GM19468 (cell line): Measurements from ENCODE around the gene KIAA1755.
"Not testable (repeated sequence)": the region's sequence is repeated elsewhere in the genome, so short reads cannot be mapped to it uniquely, and the experiment has no call there.

ENCODE experiments used
- ATAC-seq: cut with Tn5 transposase; IDR thresholded peaks from one replicate; pipeline ENCODE4 v1.9.1; 2021; ENCODE audit warnings: mild to moderate bottlenecking, moderate library complexity, moderate number of reproducible peaks; ENCODE audit not compliant: unreplicated experiment; ENCODE audit errors: extremely low read depth

Gene KIAA1755

GRCh38 chr20:38267901-38268514, 7.5 kb upstream of the KIAA1755 start:
- no peak for ATAC-seq

GRCh38 chr20:38267296-38267695, 6.8 kb upstream of the KIAA1755 start:
- no peak for ATAC-seq

- ATAC-seq = no peak
Observed at GRCh38 chr20:38266426-38266825, 5.9 kb upstream of the KIAA1755 start.

- no peak for ATAC-seq
Observed at GRCh38 chr20:38262931-38263330, 2.4 kb upstream of the KIAA1755 start.

- ATAC-seq = no peak
Observed at GRCh38 chr20:38261054-38261390, 487 bp upstream of the KIAA1755 start.

GRCh38 chr20:38260025-38260377, 534 bp downstream of the KIAA1755 start:
- ATAC-seq = no peak

- ATAC-seq = no peak
Observed at GRCh38 chr20:38258545-38259215, 1.9 kb downstream of the KIAA1755 start.

- no peak for ATAC-seq
Observed at GRCh38 chr20:38256966-38257365, 3.6 kb downstream of the KIAA1755 start.

GRCh38 chr20:38256021-38256420, 4.5 kb downstream of the KIAA1755 start:
- ATAC-seq = no peak

GRCh38 chr20:38255393-38255792, 5.1 kb downstream of the KIAA1755 start:
- no peak for ATAC-seq

- not testable (repeated sequence) for ATAC-seq
Observed at GRCh38 chr20:38254621-38255020, 5.9 kb downstream of the KIAA1755 start.

- no peak for ATAC-seq
Observed at GRCh38 chr20:38253571-38253970, 7.0 kb downstream of the KIAA1755 start.

- no peak for ATAC-seq
Observed at GRCh38 chr20:38252292-38253288, 7.9 kb downstream of the KIAA1755 start.

GRCh38 chr20:38251441-38251840, 9.1 kb downstream of the KIAA1755 start:
- not testable (repeated sequence) for ATAC-seq

- no peak for ATAC-seq
Observed at GRCh38 chr20:38250609-38251008, 9.9 kb downstream of the KIAA1755 start.

- no peak for ATAC-seq
Observed at GRCh38 chr20:38249536-38250310, 10.8 kb downstream of the KIAA1755 start.

- no peak for ATAC-seq
Observed at GRCh38 chr20:38248133-38248532, 12.4 kb downstream of the KIAA1755 start.

- not testable (repeated sequence) for ATAC-seq
Observed at GRCh38 chr20:38247725-38248124, 12.8 kb downstream of the KIAA1755 start.

- ATAC-seq = no peak
Observed at GRCh38 chr20:38247166-38247509, 13.4 kb downstream of the KIAA1755 start.
